ENCODE results near the gene PHACTR1.

The PHACTR1 gene

GRCh38 chr6:13025893-13026499 lies 309.4 kb downstream of the PHACTR1 start:
- Histone ChIP-seq H4K20me1 (ENCODE audit: insufficient read depth, low read length) (no peaks in the 10 kb centered on the region), H3K36me3 (replicated peaks; ENCODE audit: low read depth, low read length) (no peaks in the 10 kb centered on the region), H3K27ac (ENCODE audit: low read length) (no peak overlapping the region), H3K79me2 (ENCODE audit: low read length) (no peaks in the 10 kb centered on the region), H3K9me3 (ENCODE audit: insufficient read depth, low read length) (no peaks in the 10 kb centered on the region), H3K4me2 (ENCODE audit: low read length) (no peak overlapping the region), H3K4me3 (ENCODE audit: low read length) (no peak overlapping the region), H3K4me1 (ENCODE audit: low read length) (no peaks in the 10 kb centered on the region), H2AFZ (ENCODE audit: low read depth, low read length) (no peak overlapping the region), H3K27me3 (ENCODE audit: low read depth, low read length) (0 out of 2 replicates have a peak, but pooled peaks cover 3% of the 10 kb centered on the region), H3K9ac (ENCODE audit: low read length) (no peak overlapping the region)
- TF ChIP-seq CTCF (IDR thresholded peaks at IDR 0.05; ENCODE audit: low read depth, low read length) (no peak), EZH2phosphoT487 (IDR thresholded peaks at IDR 0.05; ENCODE audit: low read depth) (no peak)

DNA sequence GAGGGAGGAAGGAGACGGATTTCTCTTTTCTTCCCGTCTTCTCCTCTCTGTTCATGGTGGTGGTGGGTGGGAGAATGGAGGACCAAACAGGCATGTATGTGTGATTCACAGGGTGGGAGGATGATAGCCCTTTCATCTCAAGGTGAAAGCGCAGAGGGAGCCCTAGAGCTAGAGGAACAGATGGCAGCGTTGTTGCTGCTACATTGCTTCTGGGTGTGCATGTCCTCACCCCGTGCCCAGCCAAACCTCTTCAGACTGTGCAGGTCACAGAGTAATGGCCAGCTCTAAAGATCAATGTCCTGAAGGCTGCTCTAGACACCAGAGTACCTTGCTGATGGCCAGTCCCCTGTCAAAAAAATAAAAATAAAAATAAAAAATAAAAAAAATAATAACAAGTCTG lies 310.0 kb downstream of the PHACTR1 start:
- Histone ChIP-seq H3K27me3 (ENCODE audit: low read depth, low read length) (0 out of 2 replicates have a peak, but pooled peaks cover 3% of the 10 kb centered on the region), H3K4me2 (ENCODE audit: low read length) (no peak overlapping the region), H3K9ac (ENCODE audit: low read length) (no peak overlapping the region), H3K4me1 (ENCODE audit: low read length) (no peaks in the 10 kb centered on the region), H3K27ac (ENCODE audit: low read length) (no peak overlapping the region), H3K79me2 (ENCODE audit: low read length) (no peaks in the 10 kb centered on the region), H3K9me3 (ENCODE audit: insufficient read depth, low read length) (no peaks in the 10 kb centered on the region), H2AFZ (ENCODE audit: low read depth, low read length) (no peak overlapping the region), H4K20me1 (ENCODE audit: insufficient read depth, low read length) (no peaks in the 10 kb centered on the region), H3K36me3 (replicated peaks; ENCODE audit: low read depth, low read length) (no peaks in the 10 kb centered on the region), H3K4me3 (ENCODE audit: low read length) (no peak overlapping the region)
- TF ChIP-seq EZH2phosphoT487 (IDR thresholded peaks at IDR 0.05; ENCODE audit: low read depth) (no peak), CTCF (IDR thresholded peaks at IDR 0.05; ENCODE audit: low read depth, low read length) (no peak)

- H3K36me3 ChIP-seq (replicated peaks; ENCODE audit: low read depth, low read length), result no peaks in the 10 kb centered on the region
- TF ChIP-seq CTCF (IDR thresholded peaks at IDR 0.05; ENCODE audit: low read depth, low read length), result no peak
- no peak for TF ChIP-seq EZH2phosphoT487 (IDR thresholded peaks at IDR 0.05; ENCODE audit: low read depth)
- H3K4me1 ChIP-seq (ENCODE audit: low read length), result no peaks in the 10 kb centered on the region
- no peak overlapping the region for H3K4me3 ChIP-seq (ENCODE audit: low read length)
- H3K27me3 ChIP-seq (ENCODE audit: low read depth, low read length), result 0 out of 2 replicates have a peak, but pooled peaks cover 3% of the 10 kb centered on the region
- no peak overlapping the region for H3K4me2 ChIP-seq (ENCODE audit: low read length)
- no peaks in the 10 kb centered on the region for H4K20me1 ChIP-seq (ENCODE audit: insufficient read depth, low read length)
- H3K9me3 ChIP-seq (ENCODE audit: insufficient read depth, low read length), result no peaks in the 10 kb centered on the region
- no peak overlapping the region for H2AFZ ChIP-seq (ENCODE audit: low read depth, low read length)
- H3K27ac ChIP-seq (ENCODE audit: low read length), result no peak overlapping the region
- H3K9ac ChIP-seq (ENCODE audit: low read length), result no peak overlapping the region
- no peaks in the 10 kb centered on the region for H3K79me2 ChIP-seq (ENCODE audit: low read length)
Observed at GRCh38 chr6:13027207-13027606, 310.6 kb downstream of the PHACTR1 start.

GRCh38 chr6:13030396-13030795 lies 313.8 kb downstream of the PHACTR1 start:
- H3K4me2 ChIP-seq (ENCODE audit: low read length), result no peak overlapping the region
- TF ChIP-seq EZH2phosphoT487 (IDR thresholded peaks at IDR 0.05; ENCODE audit: low read depth) (no peak), CTCF (IDR thresholded peaks at IDR 0.05; ENCODE audit: low read depth, low read length) (no peak)

More at GRCh38 chr6:13030396-13030795, 313.8 kb downstream of the PHACTR1 start:
- Histone ChIP-seq H3K27me3 (ENCODE audit: low read depth, low read length) (0 out of 2 replicates have a peak, but pooled peaks cover 4% of the 10 kb centered on the region), H4K20me1 (ENCODE audit: insufficient read depth, low read length) (no peaks in the 10 kb centered on the region), H2AFZ (ENCODE audit: low read depth, low read length) (no peak overlapping the region), H3K36me3 (replicated peaks; ENCODE audit: low read depth, low read length) (no peaks in the 10 kb centered on the region), H3K4me3 (ENCODE audit: low read length) (no peak overlapping the region), H3K79me2 (ENCODE audit: low read length) (no peaks in the 10 kb centered on the region), H3K9me3 (ENCODE audit: insufficient read depth, low read length) (no peaks in the 10 kb centered on the region), H3K9ac (ENCODE audit: low read length) (no peak overlapping the region), H3K27ac (ENCODE audit: low read length) (no peak overlapping the region), H3K4me1 (ENCODE audit: low read length) (no peaks in the 10 kb centered on the region)

Measured in OCI-LY3 (cell line).